ENCODE data around the gene INCA1. TPM values are rescaled to one million over a fixed set of nuclear protein-coding genes. Genes with fewer than 3 reads are reported as not detected.

Gene INCA1
- total RNA-seq, 2 experiments from 2014 or later = 0.82 TPM; not detected in 1

DNA sequence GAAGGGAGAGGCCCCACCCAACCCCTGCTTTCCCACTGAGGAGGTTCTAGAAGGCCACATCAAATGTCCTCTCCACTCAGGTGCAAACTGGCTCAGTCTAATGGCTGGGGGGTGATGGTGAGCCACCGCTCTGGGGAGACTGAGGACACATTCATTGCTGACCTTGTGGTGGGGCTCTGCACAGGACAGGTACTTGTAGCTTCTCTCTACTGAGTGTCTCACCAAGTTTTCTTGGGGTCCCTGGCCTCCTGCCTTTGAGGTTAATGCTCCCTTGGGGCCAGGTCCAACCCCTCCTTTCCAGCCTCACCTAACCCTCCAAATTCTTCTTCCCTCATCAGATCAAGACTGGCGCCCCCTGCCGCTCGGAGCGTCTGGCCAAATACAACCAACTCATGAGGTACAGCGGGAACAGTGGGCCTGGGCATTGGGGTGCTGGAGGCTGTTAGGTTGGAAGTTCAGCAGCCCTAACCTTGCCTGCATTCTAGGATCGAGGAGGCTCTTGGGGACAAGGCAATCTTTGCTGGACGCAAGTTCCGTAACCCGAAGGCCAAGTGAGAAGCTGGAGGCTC, 40.7 kb downstream of the INCA1 start:
- Histone ChIP-seq H4K20me1 (ENCODE audit: insufficient read depth, low read length) (no peaks in the 10 kb centered on the region), H3K79me2 (ENCODE audit: insufficient read depth, low read depth, low read length) (no peaks in the 10 kb centered on the region), H3K9me3 (ENCODE audit: low read length) (no peaks in the 10 kb centered on the region), H3K4me2 (ENCODE audit: low read length) (no peak overlapping the region), H3K36me3 (ENCODE audit: insufficient read depth, low read length) (peaks cover 14% of the 10 kb centered on the region), H3K4me1 (ENCODE audit: insufficient read depth, low read length, poor library complexity, severe bottlenecking) (peaks cover 12% of the 10 kb centered on the region), H3K4me3 (ENCODE audit: low read depth, low read length, poor library complexity, severe bottlenecking) (no peak overlapping the region), H3K27ac (ENCODE audit: low read depth, low read length, poor library complexity, severe bottlenecking) (no peak overlapping the region), H2AFZ (ENCODE audit: low read length) (no peak overlapping the region), H3K9me2 (ENCODE audit: insufficient read depth, low read length) (no peaks in the 10 kb centered on the region)
- ChIA-PET POLR2A (interaction anchor here (2.0 kb wide), 1 partner anchor 10 kb away, joined by 8 read pairs; the partner anchor contains the start of gene SPAG7), CTCF (ENCODE audit: unreplicated experiment) (no interaction called here)
- intact Hi-C loops (cut with micrococcal nuclease; ENCODE audit: unreplicated experiment) = no loop called here
- peak; percentile 47 for DNase-seq (ENCODE audit: low spot score)
- TF ChIP-seq, protein P1, sequence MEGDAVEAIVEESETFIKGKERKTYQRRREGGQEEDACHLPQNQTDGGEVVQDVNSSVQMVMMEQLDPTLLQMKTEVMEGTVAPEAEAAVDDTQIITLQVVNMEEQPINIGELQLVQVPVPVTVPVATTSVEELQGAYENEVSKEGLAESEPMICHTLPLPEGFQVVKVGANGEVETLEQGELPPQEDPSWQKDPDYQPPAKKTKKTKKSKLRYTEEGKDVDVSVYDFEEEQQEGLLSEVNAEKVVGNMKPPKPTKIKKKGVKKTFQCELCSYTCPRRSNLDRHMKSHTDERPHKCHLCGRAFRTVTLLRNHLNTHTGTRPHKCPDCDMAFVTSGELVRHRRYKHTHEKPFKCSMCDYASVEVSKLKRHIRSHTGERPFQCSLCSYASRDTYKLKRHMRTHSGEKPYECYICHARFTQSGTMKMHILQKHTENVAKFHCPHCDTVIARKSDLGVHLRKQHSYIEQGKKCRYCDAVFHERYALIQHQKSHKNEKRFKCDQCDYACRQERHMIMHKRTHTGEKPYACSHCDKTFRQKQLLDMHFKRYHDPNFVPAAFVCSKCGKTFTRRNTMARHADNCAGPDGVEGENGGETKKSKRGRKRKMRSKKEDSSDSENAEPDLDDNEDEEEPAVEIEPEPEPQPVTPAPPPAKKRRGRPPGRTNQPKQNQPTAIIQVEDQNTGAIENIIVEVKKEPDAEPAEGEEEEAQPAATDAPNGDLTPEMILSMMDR (conservative IDR thresholded peaks at IDR 0.05; ENCODE audit: low read length) = peak; percentile 79
- TF ChIP-seq EZH2phosphoT487 (IDR thresholded peaks at IDR 0.05; ENCODE audit: borderline replicate concordance, low read depth, low read length) = no peak
- no TSS peak for BruUV-seq (replicated peaks)

DNA sequence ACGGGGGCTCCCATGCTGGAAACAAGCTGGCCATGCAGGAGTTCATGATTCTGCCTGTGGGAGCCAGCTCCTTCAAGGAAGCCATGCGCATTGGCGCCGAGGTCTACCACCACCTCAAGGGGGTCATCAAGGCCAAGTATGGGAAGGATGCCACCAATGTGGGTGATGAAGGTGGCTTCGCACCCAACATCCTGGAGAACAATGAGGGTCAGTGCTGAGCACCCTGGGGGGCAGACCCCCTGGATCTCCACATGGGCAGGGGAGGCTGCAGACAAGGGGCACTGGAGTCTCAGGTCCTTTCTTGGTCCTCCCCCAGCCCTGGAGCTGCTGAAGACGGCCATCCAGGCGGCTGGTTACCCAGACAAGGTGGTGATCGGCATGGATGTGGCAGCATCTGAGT, 42.2 kb downstream of the INCA1 start:
- H2AFZ ChIP-seq (ENCODE audit: low read length) = no peak overlapping the region
- ChIA-PET CTCF (ENCODE audit: unreplicated experiment) (no interaction called here), POLR2A (interaction anchor here (0.7 to 5.9 kb wide), 2 partner anchors 12 to 15 kb away, joined by 3 to 51 read pairs; partner anchors contain the start of genes RNF167, SLC25A11 and SPAG7)
- peaks cover 27% of the 10 kb centered on the region for H3K4me1 ChIP-seq (ENCODE audit: insufficient read depth, low read length, poor library complexity, severe bottlenecking)
- no peak for DNase-seq (ENCODE audit: low spot score)
- no peaks in the 10 kb centered on the region for H4K20me1 ChIP-seq (ENCODE audit: insufficient read depth, low read length)
- H3K9me3 ChIP-seq (ENCODE audit: low read length) = no peaks in the 10 kb centered on the region
- no peak for TF ChIP-seq EZH2phosphoT487 (IDR thresholded peaks at IDR 0.05; ENCODE audit: borderline replicate concordance, low read depth, low read length)
- TF ChIP-seq, protein P1 (conservative IDR thresholded peaks at IDR 0.05; ENCODE audit: low read length) = no peak
- no peaks in the 10 kb centered on the region for H3K9me2 ChIP-seq (ENCODE audit: insufficient read depth, low read length)
- H3K4me2 ChIP-seq (ENCODE audit: low read length) = no peak overlapping the region
- no peak overlapping the region for H3K27ac ChIP-seq (ENCODE audit: low read depth, low read length, poor library complexity, severe bottlenecking)
- H3K4me3 ChIP-seq (ENCODE audit: low read depth, low read length, poor library complexity, severe bottlenecking) = no peak overlapping the region
- intact Hi-C loops (cut with micrococcal nuclease; ENCODE audit: unreplicated experiment) = no loop called here
- no peaks in the 10 kb centered on the region; the same call in 1 of the 2 replicates for H3K79me2 ChIP-seq (ENCODE audit: insufficient read depth, low read depth, low read length)
- peaks cover 8% of the 10 kb centered on the region; the same call in 1 of the 2 replicates for H3K36me3 ChIP-seq (ENCODE audit: insufficient read depth, low read length)
- BruUV-seq (replicated peaks) = no TSS peak

DNA sequence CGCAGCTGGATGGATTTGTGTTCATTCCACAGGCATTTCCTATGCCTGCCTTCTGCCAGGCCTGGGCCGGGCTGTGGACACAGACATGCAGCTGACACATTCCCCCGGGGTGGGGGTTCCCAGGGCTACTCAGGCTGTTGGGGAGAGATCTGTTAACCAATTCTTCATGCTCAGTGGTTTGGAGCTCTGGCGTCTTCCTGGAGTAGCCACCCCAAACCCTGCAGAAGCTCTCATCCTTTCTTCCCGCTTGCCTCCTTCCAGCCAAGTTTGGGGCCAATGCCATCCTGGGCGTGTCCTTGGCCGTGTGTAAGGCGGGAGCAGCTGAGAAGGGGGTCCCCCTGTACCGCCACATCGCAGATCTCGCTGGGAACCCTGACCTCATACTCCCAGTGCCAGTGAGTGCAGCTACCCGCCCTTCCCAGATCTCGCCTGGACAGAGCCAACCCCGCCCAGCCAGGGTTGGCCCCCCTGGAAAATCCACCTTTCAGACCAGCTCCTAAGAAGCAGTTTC, 43.8 kb downstream of the INCA1 start:
- POLR2A ChIA-PET = interaction anchor here (0.6 to 5.9 kb wide), 4 partner anchors 14 to 527 kb away, joined by 3 to 51 read pairs (median 10); partner anchors contain the start of genes RNF167, SLC25A11 and SPAG7
- TF ChIP-seq, protein P1 (conservative IDR thresholded peaks at IDR 0.05; ENCODE audit: low read length) = no peak
- no peak for TF ChIP-seq EZH2phosphoT487 (IDR thresholded peaks at IDR 0.05; ENCODE audit: borderline replicate concordance, low read depth, low read length)
- Histone ChIP-seq H3K9me3 (ENCODE audit: low read length) (no peaks in the 10 kb centered on the region), H3K4me3 (ENCODE audit: low read depth, low read length, poor library complexity, severe bottlenecking) (no peak overlapping the region), H2AFZ (ENCODE audit: low read length) (no peak overlapping the region), H3K4me1 (ENCODE audit: insufficient read depth, low read length, poor library complexity, severe bottlenecking) (peaks cover 26% of the 10 kb centered on the region), H3K27ac (ENCODE audit: low read depth, low read length, poor library complexity, severe bottlenecking) (no peak overlapping the region), H3K79me2 (ENCODE audit: insufficient read depth, low read depth, low read length) (no peaks in the 10 kb centered on the region; the same call in 1 of the 2 replicates), H3K4me2 (ENCODE audit: low read length) (no peak overlapping the region), H4K20me1 (ENCODE audit: insufficient read depth, low read length) (no peaks in the 10 kb centered on the region), H3K36me3 (ENCODE audit: insufficient read depth, low read length) (peaks cover 4% of the 10 kb centered on the region; the same call in 1 of the 2 replicates), H3K9me2 (ENCODE audit: insufficient read depth, low read length) (no peaks in the 10 kb centered on the region)
- CTCF ChIA-PET (ENCODE audit: unreplicated experiment) = no interaction called here
- BruUV-seq (replicated peaks) = no TSS peak
- intact Hi-C loops (cut with micrococcal nuclease; ENCODE audit: unreplicated experiment) = no loop called here
- DNase-seq (ENCODE audit: low spot score) = no peak

Measured in OCI-LY7 (cell line).